GM03348 (cell line): ENCODE data around the gene IGFBP4.
"Not testable (repeated sequence)": the region's sequence is repeated elsewhere in the genome, so short reads cannot be mapped to it uniquely, and the experiment has no call there.

Experiments used
- DNase-seq: peaks from one replicate; pipeline ENCODE4 v3.0.0; 2012; ENCODE audit warnings: low spot score

The IGFBP4 gene

DNA sequence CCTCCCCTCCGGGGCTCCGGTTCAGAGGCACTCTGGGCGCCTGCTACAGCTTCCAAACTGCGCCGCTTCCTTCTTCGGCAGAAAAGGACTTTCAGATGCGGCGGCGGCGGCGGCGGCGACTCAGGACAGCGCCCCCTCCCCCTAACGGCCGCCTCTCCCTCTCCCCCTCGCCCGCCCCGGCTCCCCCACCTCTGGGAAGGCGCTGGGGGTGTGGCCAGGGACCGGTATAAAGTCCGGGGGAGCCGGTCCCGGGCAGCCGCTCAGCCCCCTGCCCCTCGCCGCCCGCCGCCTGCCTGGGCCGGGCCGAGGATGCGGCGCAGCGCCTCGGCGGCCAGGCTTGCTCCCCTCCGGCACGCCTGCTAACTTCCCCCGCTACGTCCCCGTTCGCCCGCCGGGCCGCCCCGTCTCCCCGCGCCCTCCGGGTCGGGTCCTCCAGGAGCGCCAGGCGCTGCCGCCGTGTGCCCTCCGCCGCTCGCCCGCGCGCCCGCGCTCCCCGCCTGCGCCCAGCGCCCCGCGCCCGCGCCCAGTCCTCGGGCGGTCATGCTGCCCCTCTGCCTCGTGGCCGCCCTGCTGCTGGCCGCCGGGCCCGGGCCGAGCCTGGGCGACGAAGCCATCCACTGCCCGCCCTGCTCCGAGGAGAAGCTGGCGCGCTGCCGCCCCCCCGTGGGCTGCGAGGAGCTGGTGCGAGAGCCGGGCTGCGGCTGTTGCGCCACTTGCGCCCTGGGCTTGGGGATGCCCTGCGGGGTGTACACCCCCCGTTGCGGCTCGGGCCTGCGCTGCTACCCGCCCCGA is at the start of gene IGFBP4:
Gene IGFBP4 (plus strand): TSS at position 255 of the 792 bp plus-strand sequence. CDS start 286 bp downstream, at position 541.
- peak; percentile 91 for DNase-seq

DNA sequence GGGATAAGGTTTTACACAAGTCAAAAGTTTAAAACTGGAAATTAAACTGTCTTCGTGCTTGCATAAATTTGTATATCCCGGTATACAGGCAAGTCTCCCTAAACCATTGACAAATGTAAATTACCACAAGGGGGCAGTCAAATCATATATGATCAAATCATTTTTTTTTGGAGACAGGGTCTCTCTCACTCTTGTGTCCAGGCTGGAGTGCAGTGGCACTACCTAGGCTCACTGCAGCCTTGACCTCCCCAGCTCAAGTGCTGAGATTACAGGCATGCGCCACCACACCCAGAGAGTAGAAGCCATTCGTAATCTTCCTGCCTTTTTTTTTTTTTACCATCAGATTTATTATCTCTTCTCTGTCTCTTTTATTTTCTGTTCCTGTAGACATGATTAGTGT is 44.1 kb upstream of the IGFBP4 start:
- peak; percentile 60 for DNase-seq

DNA sequence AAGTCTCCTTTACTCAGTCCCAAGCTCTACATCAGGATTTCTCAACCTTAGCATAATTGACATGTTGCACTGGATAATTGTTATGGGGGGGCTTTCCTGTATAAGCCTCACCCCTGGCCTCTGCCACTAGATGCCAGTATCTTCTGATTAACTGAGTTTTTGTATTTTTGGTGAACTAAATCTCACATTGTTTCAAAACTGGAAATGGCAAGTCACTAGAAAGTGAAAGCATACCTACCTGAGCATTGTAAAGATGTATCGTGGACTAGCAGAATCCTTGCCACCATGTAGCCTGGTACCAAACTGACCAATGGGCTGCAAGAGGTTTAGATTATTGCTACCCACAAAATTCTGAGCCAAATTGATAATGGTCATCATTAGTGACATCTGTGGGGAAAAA is 40.6 kb upstream of the IGFBP4 start:
- DNase-seq = no peak

DNA sequence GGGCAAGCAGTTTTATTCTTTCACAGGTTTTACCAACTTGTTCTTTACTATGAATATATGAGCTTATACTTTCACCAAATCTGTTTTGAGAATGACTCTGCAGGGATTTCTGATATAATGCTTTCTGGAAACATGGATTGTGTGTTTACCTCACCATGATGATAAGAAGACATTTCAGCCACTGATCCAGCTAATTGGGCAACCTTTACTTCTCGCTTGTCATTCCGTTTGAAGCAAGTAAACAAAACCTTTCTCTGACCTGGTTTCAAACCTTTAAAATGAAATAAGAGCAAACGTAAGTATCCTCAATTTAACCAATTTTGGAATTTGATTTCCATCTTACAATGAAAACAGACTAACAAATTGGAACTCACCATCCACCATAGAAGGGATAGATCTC is 39.2 kb upstream of the IGFBP4 start:
- no peak for DNase-seq

DNA sequence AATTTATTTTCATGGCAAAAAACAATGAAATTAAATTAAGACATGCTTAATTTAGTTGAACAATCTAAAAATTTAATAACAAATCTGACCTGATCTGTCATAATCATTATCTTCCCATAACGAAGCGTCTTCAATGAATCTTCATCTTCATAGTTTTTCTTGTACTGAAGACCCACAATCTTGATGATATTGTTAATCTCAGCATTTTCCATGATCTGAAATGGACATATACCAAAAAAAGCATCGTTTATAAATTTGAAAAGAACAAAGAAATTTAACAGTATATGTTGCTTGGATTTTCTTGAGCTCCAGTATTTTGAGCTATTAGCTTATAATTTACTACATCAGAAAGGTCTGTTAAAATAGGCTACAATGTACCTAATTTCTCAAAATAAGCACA is 35.8 kb upstream of the IGFBP4 start:
- no peak for DNase-seq

DNA sequence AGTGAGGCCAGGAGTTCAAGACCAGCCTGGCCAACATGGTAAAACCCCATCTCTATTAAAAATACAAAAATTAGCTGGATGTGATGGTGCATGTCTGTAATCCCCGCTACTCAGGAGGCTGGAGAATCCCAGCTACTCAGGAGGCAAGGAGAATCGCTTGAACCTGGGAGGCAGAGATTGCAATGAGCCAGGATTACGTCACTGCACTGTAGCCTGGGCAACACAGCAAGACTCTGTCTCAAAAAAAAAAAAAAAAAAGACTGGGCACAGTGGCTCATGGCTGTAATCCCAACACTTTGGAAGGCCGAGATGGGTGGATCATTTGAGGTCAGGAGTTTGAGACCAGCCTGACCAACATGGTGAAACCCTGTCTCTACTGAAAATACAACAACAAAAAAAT is 33.7 kb upstream of the IGFBP4 start:
- DNase-seq = not testable (repeated sequence)

DNA sequence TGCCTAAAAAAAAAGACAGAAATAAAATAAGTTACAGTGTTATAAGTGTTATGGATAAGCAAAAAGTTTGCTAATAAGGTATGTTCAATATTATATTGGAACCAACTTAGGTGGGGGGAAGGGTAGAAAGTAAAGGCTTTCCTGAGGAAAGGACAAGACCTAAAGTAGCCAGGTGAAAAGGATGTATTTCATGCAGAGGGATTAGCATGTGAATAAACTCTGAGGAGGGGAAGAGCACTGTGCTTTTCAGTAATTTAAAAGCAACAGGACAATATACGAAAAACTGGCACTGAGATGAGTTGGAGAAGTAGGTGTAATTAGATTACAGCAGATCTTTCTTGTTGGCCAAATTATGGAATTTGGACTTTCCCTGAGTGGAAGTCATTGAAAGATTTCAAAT is 33.2 kb upstream of the IGFBP4 start:
- no peak for DNase-seq

DNA sequence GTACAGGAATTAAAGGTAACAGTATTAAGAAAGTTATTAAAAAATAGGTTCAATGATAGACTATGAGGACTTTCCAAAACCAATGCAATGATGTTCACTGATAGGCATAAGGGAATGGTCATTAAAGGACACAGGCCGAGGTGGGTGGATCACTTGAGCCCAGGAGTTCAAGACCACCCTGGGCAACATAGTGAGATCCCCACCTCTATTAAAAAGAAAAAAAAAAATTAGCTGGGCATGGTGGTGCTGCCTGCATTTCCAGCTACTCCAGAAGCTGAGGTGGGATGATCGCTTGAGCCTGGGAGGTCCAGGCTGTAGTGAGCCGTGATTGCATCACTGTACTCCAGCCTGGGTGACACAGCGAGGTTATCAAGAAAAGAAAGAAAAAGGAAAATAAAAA is 31.4 kb upstream of the IGFBP4 start:
- no peak for DNase-seq

DNA sequence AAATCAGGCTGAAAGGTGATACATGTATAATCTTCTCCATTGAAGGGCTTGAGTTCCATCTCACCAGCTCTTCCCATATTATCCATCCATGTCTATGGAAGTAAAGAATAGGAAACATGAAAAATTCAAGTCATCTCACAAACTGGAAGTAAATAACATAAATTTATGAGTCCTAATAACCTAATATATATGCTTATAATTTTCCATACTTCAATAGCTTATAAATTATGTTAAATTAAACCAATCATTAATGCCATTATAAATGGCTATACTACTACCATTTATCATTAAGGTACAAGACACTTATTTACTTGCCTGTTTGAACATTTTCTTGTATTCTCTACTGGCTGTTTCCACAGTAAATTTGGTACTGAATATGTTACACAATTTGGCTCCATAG is 30.4 kb upstream of the IGFBP4 start:
- no peak for DNase-seq

DNA sequence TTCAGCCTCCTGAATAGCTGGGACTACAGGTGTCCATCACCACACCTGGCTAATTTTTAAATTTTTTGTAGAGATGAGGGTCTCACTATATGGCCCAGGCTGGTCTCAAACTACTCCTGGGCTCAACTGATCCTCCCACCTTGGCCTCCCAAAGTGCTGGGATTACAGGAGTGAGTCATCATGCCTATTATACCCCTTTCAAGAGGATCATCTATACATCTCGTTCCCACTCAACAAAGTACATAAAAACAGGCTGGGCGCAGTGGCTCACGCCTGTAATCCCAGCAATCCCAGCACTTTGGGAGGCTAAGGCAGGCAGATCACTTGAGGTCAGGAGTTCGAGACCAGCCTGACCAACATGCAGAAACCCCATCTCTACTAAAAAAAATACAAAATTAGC is 28.9 kb upstream of the IGFBP4 start:
- DNase-seq = not testable (repeated sequence)

DNA sequence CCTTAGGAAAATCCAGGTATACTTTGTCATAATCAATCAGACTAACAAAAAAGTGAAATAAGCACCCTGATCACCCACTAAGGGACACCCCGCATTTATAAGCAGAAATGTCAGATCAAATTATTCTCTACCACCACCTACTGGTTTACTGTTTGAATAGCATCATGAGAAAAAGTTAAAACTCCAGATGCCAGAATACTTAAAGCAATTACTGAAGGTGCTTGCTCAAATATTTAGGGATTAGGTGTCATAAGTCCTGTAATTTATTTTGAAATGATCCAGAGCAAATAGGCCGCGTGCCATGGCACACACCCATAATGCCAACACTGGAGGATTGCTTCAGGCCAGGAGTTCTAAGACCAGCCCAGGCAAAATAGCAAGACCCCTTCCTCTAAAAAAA is 27.9 kb upstream of the IGFBP4 start:
- peak; percentile 61 for DNase-seq

DNA sequence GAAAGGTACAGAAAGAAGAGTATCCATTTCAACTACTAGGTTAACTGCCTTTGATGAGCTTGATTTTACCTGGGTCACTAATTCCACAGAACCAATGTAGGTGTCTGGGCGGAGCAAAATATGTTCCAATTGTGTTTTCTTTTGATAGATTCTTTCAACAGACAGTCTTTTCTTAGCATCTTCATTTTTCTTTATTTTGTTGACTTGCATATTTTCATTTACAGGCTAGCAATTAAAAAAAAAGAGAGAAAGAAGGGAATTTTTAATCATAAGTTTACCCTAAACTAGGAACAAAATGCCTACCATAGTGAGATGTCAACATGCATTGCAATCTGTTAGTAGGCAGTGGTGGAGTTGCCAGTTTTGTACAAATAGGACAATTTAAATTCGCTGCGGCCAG is 26.6 kb upstream of the IGFBP4 start:
- DNase-seq = no peak

DNA sequence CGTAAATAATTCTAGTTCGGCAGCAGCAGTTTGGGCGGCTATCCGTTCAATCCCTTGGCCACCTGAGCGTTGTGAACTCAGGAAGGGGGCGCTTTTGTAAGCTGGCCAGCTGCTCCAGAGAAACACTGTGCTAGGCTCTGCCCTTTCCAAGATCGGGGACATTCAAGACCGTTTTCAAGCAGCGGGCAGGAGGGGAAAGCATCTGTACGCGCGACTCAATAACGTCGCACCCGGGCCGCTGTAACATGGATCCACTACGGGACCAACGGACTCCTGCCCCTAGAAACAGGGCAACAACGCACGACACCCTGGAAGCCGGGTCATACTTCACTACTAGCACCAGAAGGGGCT is 26.0 kb upstream of the IGFBP4 start:
- DNase-seq = no peak

DNA sequence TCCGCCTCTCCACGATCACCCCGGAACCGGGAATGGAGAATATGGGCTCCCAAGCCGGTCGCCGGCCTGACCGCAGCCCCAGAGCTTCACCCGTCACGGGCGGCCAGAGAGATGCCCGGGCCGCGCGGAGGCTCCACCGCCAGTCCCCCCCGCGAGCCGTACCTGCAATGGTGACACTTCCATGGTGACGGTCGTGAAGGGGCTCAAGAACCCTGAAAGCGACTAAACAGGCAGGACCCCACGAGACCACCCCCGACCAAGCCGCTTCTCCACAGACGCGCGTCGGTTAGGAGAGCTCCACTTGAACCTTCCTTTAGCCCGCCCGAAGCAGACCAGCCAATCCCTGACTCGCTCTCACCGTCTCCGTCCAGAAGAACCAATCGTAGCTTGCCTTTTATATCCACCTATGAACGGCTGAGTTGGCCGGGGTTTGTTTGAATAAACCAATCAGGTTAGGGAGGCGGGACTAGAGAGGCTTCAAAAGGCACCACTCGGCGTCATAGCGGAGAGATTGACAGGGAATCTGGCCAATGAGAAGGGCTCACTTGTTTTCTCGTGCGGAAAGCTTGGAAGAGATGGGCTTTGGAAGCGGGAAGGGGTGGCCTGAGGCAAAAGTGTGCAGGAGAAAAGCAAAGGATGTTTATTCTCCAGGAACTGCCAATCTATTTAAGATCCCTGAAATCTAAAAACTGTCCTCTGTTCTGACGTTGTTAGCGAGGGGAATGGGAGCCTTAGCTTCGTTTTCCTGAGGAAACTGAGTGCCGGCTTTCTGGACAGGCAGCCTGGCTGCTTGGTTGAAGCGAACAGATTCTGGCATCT is 25.4 kb upstream of the IGFBP4 start, which contains the start of gene TOP2A:
Gene TOP2A (minus strand): TSS at position 288 of the 819 bp plus-strand sequence. CDS start 105 bp downstream, at position 183.
- DNase-seq = peak; percentile 99

DNA sequence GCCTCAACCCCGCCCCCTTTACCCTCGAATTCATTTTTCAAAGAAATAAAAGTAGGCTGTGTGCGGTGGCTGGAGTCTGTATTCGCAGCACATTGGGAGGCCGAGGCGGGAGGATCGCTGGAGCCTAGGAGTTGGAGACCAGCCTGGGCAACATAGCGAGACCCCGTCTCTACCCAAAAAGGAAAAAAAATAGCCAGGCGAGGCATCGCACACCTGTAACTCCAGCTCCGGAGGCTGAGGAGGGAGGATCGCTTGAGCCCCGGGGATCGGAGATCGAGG is 24.9 kb upstream of the IGFBP4 start:
- DNase-seq = no peak

DNA sequence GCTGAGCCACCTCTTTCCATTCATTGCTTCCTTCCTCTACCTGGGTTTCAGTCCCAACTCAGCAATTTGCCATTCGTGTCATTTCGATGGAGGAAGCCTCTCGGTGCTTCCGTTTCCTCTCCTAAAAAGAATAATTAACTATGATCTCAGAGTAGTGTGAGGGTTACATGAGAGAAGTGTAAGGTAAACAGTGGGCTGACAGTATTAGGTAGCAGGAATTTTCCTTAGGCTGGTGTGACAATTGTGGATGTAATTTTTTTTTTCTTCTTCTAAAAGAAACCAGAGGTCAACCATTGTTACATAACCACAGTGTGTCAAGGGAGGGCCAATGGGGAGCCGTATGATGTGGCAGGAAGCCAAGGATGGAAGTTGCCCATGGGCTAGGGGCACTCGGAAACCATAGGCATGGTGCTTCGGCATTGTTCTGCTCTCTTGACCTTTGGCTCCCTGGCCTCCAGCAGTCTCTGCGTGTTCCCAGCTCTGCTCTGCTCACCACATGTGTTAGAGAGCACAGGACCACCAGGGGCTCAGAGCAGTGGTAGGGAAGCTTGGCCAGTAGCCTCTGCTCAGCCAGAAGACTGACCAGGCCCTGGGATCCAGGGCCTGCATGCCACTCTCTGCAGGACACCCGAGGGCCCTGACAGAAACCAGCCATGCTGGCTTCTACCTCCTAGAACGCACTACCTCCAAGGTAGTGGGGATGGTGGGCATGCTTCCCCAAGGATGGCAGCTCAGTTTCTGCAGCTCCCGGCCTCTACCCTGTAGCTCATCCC is 23.5 kb upstream of the IGFBP4 start:
- DNase-seq = no peak

DNA sequence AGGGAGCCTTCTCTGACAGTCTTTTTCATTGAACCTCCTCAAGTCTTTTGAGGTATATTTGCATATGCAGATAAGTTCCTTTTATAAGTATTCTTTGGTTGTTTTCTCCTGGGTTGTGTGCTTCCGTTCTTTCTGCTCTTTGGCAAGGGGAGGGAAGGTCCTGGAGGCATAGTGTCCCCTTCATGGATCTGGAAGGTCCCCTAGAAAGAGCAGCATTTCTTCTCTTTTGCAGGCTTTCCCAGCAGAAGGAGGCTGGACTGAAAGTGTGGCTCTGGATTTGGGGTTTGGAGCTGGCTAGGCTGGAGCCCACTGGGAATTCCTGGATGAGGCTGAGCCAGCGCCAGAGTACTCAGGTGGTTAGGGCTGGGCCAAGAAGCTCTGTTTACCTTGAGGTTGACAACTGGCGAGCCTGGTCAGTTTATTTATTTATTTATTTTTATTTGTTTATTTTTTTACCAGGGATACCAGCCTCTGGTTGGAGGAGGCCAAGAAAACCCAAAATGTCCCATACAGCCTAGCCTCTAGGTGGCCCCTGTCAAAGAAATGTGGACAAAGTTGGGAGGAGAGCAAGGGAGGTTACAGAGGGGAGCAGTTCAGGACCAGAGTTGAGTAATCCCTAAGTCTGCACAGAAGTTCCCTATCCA is 20.1 kb upstream of the IGFBP4 start:
- DNase-seq = no peak

DNA sequence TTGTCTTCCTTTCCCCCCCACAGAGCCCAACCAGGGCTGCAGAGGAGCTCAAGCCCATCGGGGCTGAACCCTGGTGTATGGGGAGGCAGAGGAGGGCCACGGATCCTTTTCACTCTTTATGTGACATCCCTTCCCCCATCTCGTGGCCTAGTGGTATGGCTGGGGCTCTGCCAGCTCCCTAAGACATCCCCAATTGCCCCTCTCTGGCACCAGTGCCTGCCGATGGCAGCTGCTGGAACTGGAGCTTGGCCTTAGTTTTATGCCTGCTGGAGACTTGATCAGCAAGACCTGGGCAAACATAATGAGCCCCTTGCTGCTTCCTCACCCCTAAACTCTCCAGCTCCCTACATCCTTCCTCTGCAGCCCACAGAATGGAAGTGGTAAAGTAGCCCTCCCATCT is 17.5 kb upstream of the IGFBP4 start:
- no peak for DNase-seq

DNA sequence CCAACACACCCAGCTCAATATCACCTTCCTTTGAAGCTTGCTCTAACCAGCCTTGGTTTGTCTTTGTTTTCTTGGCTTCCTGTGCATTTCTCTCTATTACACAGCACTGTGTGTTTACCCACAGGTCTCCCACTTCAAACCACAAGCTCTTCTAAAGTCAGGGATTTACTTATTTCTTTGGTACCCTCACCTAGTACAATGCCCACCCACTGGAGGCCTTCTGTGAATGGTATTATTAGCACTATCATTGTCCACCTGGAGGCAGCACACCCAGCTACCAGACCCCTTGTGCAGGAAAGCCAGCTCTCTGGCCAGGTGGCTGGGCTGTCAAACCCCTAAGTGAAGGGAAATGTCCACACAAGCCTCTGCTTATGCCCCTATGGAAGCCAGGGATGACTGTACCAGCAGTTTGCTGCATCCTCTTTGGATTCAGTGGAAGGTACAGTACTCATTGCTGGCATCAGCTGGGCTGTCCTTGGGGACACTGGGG is 16.2 kb upstream of the IGFBP4 start:
- DNase-seq = no peak

DNA sequence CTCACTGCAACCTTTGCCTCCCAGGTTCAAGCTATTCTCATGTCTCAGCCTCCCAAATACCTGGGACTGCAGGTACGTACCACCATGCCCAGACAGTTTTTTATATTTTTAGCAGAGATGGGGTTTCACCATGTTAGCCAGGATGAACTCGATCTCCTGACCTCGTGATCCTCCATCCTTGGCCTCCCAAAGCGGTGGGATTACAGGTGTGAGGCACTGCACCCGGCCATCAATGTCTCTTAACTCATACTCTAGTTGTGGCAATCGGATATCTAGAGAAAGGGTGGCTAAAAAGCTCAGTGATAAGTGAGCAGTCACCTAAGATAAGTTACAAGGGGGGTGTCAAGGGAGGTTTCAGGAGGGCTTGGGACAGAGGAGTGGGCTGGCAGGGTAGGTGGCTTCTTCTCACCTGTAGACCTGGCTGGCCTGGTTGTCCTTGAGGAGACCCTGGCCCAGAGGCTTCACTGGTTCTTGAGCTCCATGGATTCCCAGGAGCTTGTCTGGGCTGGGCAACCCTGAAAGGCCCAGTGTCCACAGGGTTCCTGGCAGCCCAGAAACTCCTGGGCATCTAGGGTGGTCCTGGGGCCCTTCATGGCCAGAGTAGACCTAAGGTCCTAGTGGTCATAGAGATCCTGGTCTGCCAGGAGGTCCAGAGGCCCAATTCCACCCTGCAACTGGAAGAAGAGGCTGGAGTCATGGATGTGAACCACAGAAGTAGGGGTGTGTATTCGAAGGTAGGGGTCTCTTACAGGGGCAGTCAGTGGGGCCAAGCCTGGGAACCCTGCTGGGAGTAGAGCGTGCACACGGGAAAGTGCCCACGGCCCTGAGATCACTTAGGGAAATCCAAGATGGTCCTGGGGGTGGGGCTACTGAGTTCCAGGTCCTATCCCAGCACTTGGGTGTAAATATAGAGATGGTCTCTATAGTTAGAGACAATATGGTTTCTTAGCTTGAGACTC is 12.7 kb upstream of the IGFBP4 start:
- DNase-seq = no peak

DNA sequence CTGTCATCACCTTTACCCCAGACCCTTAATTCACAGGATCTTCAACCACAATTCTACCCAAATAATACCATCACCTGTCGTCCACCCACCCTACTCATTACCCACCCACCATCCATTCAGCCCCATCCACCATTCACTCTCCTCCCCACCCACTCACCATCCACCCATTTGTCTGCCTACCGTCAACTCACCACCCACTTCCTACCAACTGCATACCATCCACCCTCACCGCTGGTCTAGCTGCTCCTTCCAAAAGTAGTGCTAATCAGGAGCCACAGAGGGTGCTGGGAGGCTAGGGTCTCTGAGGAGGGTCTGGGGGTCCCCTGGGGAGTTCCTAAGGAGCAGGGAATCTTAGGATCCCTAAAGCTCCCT is 12.0 kb upstream of the IGFBP4 start:
- no peak for DNase-seq
